Measurements from ENCODE around the gene TBC1D30.
A peak's percentile ranks its signal among the peaks of the same experiment; 100 is the strongest.

Gene TBC1D30

GRCh38 chr12:64882687-64883086 lies 58.2 kb downstream of the TBC1D30 start:
- H3K4me3 ChIP-seq (ENCODE audit: low read length): no peak overlapping the region
- TF ChIP-seq CTCF (IDR thresholded peaks at IDR 0.05; ENCODE audit: insufficient read depth, low read depth, low read length, missing control alignments): no peak
- DNase-seq (ENCODE audit: low read depth): no peak

- no peak overlapping the region for H3K4me3 ChIP-seq (ENCODE audit: low read length)
- no peak for DNase-seq (ENCODE audit: low read depth)
- TF ChIP-seq CTCF (IDR thresholded peaks at IDR 0.05; ENCODE audit: insufficient read depth, low read depth, low read length, missing control alignments): no peak
These were observed 59.1 kb downstream of the TBC1D30 start for GRCh38 chr12:64883264-64884163.

- DNase-seq (ENCODE audit: low read depth): no peak
- TF ChIP-seq CTCF (IDR thresholded peaks at IDR 0.05; ENCODE audit: insufficient read depth, low read depth, low read length, missing control alignments): no peak
- H3K4me3 ChIP-seq (ENCODE audit: low read length): no peak overlapping the region
These were observed 59.7 kb downstream of the TBC1D30 start for GRCh38 chr12:64884164-64884542.

- no peak overlapping the region for H3K4me3 ChIP-seq (ENCODE audit: low read length)
- DNase-seq (ENCODE audit: low read depth): no peak
- no peak for TF ChIP-seq CTCF (IDR thresholded peaks at IDR 0.05; ENCODE audit: insufficient read depth, low read depth, low read length, missing control alignments)
These were observed 60.3 kb downstream of the TBC1D30 start for GRCh38 chr12:64884728-64885127.

GRCh38 chr12:64889434-64890216 lies 65.2 kb downstream of the TBC1D30 start:
- TF ChIP-seq CTCF (IDR thresholded peaks at IDR 0.05; ENCODE audit: insufficient read depth, low read depth, low read length, missing control alignments): no peak
- peak; percentile 40 for DNase-seq (ENCODE audit: low read depth)
- H3K4me3 ChIP-seq (ENCODE audit: low read length): no peak overlapping the region

- peak; percentile 62 for TF ChIP-seq CTCF (IDR thresholded peaks at IDR 0.05; ENCODE audit: insufficient read depth, low read depth, low read length, missing control alignments)
- no peak overlapping the region for H3K4me3 ChIP-seq (ENCODE audit: low read length)
- DNase-seq (ENCODE audit: low read depth): peak; percentile 69
These were observed 66.5 kb downstream of the TBC1D30 start for GRCh38 chr12:64890873-64891468.

Measured in epithelial cell of esophagus (primary cell).